Glomerular visceral epithelial cell (primary cell): ENCODE data around the gene CCL23.
"Not testable (repeated sequence)": the region's sequence is repeated elsewhere in the genome, so short reads cannot be mapped to it uniquely, and the experiment has no call there.

Experiments
- DNase-seq: peaks from one replicate; pipeline ENCODE4 v3.0.0-alpha.2; 2016; ENCODE audit errors: extremely low spot score

Gene CCL23

DNA sequence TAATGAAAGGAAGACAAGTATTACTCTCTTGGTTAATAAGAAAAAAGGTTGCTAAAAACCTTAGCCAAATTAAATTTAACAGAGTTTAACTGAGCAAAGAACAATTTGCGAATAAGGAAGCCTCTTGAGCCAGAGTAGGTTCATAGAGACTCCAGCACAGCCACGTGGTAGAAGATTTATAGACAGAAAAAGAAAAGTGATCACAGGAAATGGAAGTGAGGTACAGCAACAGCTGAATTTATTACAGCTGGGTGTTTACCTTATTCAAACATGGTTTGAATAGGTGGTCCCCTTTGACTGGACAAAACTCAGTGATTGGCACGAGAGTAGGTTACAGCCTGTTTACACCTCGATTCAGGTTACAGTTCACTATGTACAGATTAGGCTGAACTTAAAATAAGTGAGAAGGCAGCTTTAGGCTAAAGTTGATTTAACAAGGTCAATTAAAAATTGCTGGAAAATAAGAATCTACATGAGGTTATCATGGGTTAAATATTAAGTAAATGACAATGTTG is 13.1 kb downstream of the CCL23 start:
- DNase-seq: no peak

GRCh38 chr17:36002631-36003030 is 15.1 kb downstream of the CCL23 start:
- DNase-seq: no peak

- no peak for DNase-seq
Observed at GRCh38 chr17:36001862-36002603, 15.7 kb downstream of the CCL23 start.

DNA sequence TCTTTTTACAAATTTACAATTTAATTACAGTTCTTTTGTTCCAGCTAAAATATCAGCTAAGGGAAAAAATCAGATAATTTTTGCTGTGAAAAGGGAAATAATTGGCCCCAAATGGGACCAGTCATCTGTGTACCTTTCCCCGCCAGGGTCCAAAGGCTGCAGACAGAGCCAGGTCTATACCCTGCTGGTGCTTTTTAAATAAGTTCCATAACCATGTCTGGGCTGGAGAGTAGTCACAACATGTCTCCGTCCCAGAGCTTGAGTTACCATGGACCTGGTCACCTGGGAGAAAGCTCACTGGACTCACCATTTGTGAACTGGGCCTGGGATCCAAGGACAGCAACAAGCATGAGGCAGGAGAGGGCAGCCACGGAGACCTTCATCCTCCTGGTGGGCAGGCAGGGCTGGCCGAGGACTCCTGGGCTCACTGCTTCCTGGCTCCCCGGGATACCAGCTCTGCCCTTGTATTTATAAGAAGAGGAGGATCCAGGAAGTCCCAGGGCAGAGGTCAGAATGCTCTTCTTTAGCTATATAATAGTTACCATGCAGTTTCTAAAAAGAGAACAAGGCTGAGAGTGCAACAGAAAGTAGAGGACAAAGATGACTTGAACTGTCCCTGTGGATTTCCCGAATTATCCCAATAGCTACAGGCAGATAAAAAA is 16.5 kb downstream of the CCL23 start, which contains the start of gene CCL15:
Gene CCL15, minus strand, starts transcription at position 444 of the 662 bp plus-strand sequence. Its CDS starts 61 bp downstream, at position 383.
- DNase-seq: no peak

- no peak for DNase-seq
Observed at GRCh38 chr17:36000732-36001109, 17.1 kb downstream of the CCL23 start.

DNA sequence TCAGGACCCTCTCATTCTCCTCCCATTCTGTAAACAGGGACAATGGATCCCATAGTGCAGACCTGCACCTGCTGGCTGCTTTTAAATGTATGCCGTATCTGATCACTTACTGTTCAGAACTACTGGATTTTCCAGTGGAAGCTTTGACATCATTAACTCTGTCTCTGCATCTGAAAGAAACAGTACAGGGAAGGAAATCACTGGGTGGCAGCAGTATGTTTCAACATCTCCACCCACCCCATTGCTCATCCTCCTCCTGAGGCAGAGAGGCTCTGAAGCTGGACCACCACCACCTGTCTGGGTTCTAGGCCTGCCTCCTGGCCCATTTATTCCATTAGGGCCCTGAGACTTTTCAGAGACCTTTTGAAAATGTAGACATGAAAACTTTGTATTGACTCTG is 19.0 kb downstream of the CCL23 start:
- DNase-seq: no peak

GRCh38 chr17:35998018-35998545 is 19.7 kb downstream of the CCL23 start:
- DNase-seq: no peak

GRCh38 chr17:35995346-35995745 is 22.4 kb downstream of the CCL23 start:
- not testable (repeated sequence) for DNase-seq

- no peak for DNase-seq
Observed at GRCh38 chr17:35991075-35991474, 26.7 kb downstream of the CCL23 start.

DNA sequence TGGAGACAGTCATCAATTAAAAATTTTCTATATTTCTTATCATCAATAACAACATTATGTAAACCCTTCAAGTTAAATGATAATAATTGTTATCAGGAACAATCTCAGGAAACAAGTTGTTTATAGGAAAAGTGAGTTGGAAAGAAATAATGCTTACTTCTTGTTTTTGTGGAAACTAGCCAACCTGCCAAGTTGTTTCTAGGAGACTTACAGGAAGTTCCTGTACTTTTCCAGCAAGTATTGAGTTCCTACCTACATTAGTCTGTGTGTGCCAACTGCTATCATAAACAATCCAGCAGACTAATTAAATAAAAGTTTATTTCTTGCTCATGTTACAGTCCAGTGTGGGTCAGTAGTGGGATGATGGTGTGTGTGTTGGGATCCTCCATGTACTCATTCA is 29.6 kb downstream of the CCL23 start:
- no peak for DNase-seq

DNA sequence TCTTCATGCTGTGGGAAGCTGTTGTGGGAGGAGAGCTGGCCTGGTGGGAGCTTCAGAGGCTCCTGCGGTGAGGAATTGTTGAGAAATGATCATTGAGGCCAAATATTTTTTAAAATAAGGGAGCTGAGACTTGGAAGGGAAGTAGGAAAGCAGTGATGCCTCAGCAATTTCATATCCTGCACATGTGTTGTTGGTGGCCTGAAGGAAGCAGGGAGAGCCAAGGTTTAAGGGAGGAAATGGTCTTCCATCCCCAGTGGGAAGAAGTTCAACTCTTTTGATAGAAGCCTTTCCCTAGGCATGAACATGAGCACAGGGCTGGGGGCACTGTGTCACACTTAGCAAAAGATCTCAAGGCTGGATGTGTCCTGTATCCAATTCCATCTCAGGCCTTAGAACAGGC is 31.1 kb downstream of the CCL23 start, which contains the start of gene CCL14:
Gene CCL14, minus strand, starts transcription at position 87 of the 400 bp plus-strand sequence. Its CDS starts 80 bp downstream, at position 7.
- no peak for DNase-seq

DNA sequence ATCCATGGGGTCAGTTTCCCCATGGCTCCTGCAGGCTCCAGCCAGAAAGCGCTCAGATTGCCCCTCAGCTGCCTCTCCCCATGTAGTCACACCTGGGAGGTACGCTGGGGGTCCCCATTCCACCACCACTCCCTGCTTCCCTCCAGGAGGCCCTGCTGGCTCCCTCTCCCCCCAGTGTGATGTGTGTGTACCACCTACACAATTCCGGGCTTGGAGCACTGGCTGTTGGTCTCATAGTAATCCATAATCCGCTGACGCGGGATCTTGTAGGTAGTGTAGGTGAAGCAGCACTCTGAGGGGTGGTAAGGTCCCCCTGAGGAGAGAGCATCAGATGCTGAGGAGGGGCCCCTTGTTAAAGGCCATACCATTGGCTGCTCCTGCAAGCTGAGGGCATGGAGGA is 33.6 kb downstream of the CCL23 start:
- DNase-seq: no peak

- no peak for DNase-seq
Observed at GRCh38 chr17:35982409-35983191, 35.2 kb downstream of the CCL23 start.

GRCh38 chr17:35981908-35982330 is 35.9 kb downstream of the CCL23 start:
- no peak for DNase-seq

DNA sequence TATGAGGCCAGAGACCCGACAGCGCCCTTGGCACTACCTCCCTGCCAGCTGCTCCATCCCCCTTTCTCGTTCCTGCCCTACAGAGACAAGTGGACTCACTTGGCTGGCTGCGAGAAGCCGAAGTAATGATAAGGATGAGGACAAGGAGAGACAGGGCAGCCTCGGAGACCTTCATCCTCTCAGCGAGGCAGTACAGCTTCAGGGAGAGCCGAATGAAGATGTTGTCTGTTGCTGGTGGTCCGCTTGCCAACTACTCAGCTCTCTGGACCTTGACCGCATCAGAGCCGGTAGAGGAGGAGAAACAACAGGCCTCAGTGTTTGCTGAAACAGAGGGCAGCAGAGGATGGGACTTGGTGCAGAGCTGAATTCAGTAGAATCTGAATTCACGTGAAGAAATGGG is 36.5 kb downstream of the CCL23 start, which contains the start of gene CCL16:
Gene CCL16, minus strand, starts transcription at position 252 of the 400 bp plus-strand sequence. Its CDS starts 77 bp downstream, at position 175.
- DNase-seq: no peak

DNA sequence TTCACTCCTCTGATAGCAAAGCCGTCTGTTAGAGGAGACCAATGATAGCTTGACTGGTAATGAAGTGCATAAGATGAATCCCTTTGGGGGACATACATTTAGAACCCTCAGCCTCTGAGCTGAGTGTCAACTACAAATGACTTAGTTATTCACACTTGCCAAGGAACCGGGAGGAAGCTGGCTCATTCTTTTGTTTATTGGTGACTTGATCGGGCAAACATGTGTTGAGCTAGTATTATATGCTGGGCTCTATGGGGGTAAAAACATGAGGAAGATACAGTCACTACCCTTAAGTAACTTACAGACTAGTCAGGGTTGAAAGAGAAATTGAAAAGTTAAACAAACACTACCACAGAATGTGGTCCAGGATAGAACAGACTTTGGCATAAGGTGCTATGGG is 39.4 kb downstream of the CCL23 start:
- DNase-seq: no peak

GRCh38 chr17:35977509-35977908 is 40.3 kb downstream of the CCL23 start:
- no peak for DNase-seq

- DNase-seq: no peak
Observed at GRCh38 chr17:35973333-35974260, 44.2 kb downstream of the CCL23 start.

DNA sequence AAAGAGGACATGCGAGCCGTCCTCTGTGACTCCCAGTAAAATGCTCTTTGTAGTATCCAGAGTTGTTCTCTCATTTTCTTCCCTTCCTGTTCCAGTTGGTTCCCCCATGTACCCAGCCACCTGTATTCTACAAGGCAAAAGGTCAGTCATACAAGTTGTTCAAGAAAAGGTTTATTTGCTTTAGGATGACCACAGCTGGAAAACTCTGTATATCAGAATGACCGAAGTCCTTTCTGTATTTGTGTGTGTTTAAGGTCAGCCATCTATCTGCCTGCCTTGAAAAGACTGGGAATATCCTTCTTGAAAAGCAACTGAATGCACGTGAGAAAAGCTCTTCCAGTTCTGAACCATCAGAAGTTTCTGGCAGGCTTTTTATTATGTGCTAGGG is 44.8 kb downstream of the CCL23 start:
- no peak for DNase-seq

DNA sequence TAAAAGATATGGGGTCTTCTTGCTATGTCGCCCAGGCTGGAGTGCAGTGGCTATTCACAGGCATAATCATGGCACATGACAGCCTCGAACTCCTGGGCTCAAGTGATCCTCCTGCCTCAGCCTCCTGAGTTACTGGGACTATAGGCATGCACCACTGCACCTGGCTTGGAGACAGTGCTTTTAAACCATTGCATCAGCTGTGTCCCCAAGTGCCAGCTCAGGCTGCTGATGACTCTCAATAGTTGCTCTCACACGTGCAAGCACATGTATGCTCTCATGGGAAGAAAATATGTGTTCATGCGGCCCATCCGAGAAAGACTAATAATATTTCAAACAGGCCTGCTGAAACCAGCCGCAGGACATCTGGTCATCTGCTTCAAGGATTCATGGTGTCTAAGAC is 45.2 kb downstream of the CCL23 start:
- no peak for DNase-seq

DNA sequence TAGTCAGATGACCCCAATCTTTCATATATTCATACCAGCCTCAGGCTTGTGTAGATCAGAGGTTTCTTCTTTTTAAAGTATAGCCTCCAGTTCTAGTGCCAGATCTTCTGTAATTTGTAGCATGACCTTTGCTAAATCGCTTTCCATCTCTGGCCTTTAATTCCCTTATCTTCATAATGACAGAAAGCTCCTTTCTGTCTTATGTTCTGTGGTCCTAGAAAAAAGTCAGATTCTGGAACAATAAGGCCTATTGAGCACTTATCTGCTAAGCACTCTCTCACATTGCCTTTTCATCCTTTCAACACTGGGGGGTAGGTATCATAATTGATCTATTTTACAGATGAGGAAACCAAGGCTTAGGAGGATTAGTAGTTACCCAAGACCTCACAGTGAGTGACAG is 45.7 kb downstream of the CCL23 start:
- DNase-seq: no peak
